ENCODE measurements around the gene XRCC5.
A peak's percentile ranks its signal among the peaks of the same experiment; 100 is the strongest.

Gene XRCC5

GRCh38 chr2:216081487-216082116, 27.5 kb upstream of the XRCC5 start, which contains the start of the genes PECR and TMEM169:
TSS of gene PECR (minus strand) at chr2:216081809. CDS start at chr2:216081741, 68 bp downstream.
TSS of gene TMEM169 (plus strand) at chr2:216081919. CDS start at chr2:216095964, 14,045 bp downstream.
- Histone ChIP-seq H3K27me3 (ENCODE audit: low read length) (no peaks in the 10 kb centered on the region), H3F3A (ENCODE audit: insufficient read depth) (no peaks in the 10 kb centered on the region), H3K4me2 (ENCODE audit: low read depth, low read length, poor library complexity, severe bottlenecking) (peak within 1 kb of the TSS; percentile 69), H3K9me3 (ENCODE audit: insufficient read depth, low read length) (no peaks in the 10 kb centered on the region), H3K27ac (ENCODE audit: low read depth, low read length) (no peak within 1 kb of the TSS), H2AFZ (ENCODE audit: low read depth, low read length, severe bottlenecking) (peak within 1 kb of the TSS; percentile 97), H3K9ac (ENCODE audit: low read length) (peak within 1 kb of the TSS; percentile 64), H3K4me3 (ENCODE audit: insufficient read depth, low read length, poor library complexity, severe bottlenecking) (peak within 1 kb of the TSS; percentile 67), H4K20me1 (ENCODE audit: low read depth, low read length) (no peaks in the 10 kb centered on the region), H3K79me2 (ENCODE audit: insufficient read depth, low read length) (no peaks in the 10 kb centered on the region), H3K9me2 (replicated peaks; ENCODE audit: insufficient read depth, low read length) (no peaks in the 10 kb centered on the region), H3K36me3 (ENCODE audit: low read length) (no peaks in the 10 kb centered on the region)
- TF ChIP-seq EZH2phosphoT487 (conservative IDR thresholded peaks at IDR 0.05; ENCODE audit: low read length): no peak
- no peak for TF ChIP-seq CTCF (IDR thresholded peaks at IDR 0.05; ENCODE audit: insufficient read depth, low read length, poor library complexity, severe bottlenecking)

- no peaks in the 10 kb centered on the region for H3K79me2 ChIP-seq (ENCODE audit: insufficient read depth, low read length)
- H4K20me1 ChIP-seq (ENCODE audit: low read depth, low read length): no peaks in the 10 kb centered on the region
- H3K9me3 ChIP-seq (ENCODE audit: insufficient read depth, low read length): no peaks in the 10 kb centered on the region
- no peaks in the 10 kb centered on the region for H3K36me3 ChIP-seq (ENCODE audit: low read length)
- no peaks in the 10 kb centered on the region for H3K9me2 ChIP-seq (replicated peaks; ENCODE audit: insufficient read depth, low read length)
- no peak overlapping the region for H3K27ac ChIP-seq (ENCODE audit: low read depth, low read length)
- no peaks in the 10 kb centered on the region for H3F3A ChIP-seq (ENCODE audit: insufficient read depth)
- peak overlapping the region; percentile 69 for H3K4me2 ChIP-seq (ENCODE audit: low read depth, low read length, poor library complexity, severe bottlenecking)
- H3K4me3 ChIP-seq (ENCODE audit: insufficient read depth, low read length, poor library complexity, severe bottlenecking): peak overlapping the region; percentile 67
- peak overlapping the region; percentile 97 for H2AFZ ChIP-seq (ENCODE audit: low read depth, low read length, severe bottlenecking)
- H3K9ac ChIP-seq (ENCODE audit: low read length): peak overlapping the region; percentile 64
- TF ChIP-seq CTCF (IDR thresholded peaks at IDR 0.05; ENCODE audit: insufficient read depth, low read length, poor library complexity, severe bottlenecking) (no peak), EZH2phosphoT487 (conservative IDR thresholded peaks at IDR 0.05; ENCODE audit: low read length) (0 out of 2 replicates have a peak, but pooled peaks have one; percentile 74)
- no peaks in the 10 kb centered on the region for H3K27me3 ChIP-seq (ENCODE audit: low read length)
Measured at GRCh38 chr2:216082117-216082711, 26.9 kb upstream of the XRCC5 start.

GRCh38 chr2:216082805-216083204, 26.3 kb upstream of the XRCC5 start:
- H3K4me3 ChIP-seq (ENCODE audit: insufficient read depth, low read length, poor library complexity, severe bottlenecking): no peak overlapping the region
- no peak overlapping the region for H3K9ac ChIP-seq (ENCODE audit: low read length)
- H3F3A ChIP-seq (ENCODE audit: insufficient read depth): no peaks in the 10 kb centered on the region
- H3K27me3 ChIP-seq (ENCODE audit: low read length): no peaks in the 10 kb centered on the region
- H3K79me2 ChIP-seq (ENCODE audit: insufficient read depth, low read length): no peaks in the 10 kb centered on the region
- no peaks in the 10 kb centered on the region for H3K36me3 ChIP-seq (ENCODE audit: low read length)
- TF ChIP-seq EZH2phosphoT487 (conservative IDR thresholded peaks at IDR 0.05; ENCODE audit: low read length) (no peak), CTCF (IDR thresholded peaks at IDR 0.05; ENCODE audit: insufficient read depth, low read length, poor library complexity, severe bottlenecking) (no peak)
- H3K4me2 ChIP-seq (ENCODE audit: low read depth, low read length, poor library complexity, severe bottlenecking): no peak overlapping the region
- no peaks in the 10 kb centered on the region for H3K9me2 ChIP-seq (replicated peaks; ENCODE audit: insufficient read depth, low read length)
- H2AFZ ChIP-seq (ENCODE audit: low read depth, low read length, severe bottlenecking): no peak overlapping the region
- H3K27ac ChIP-seq (ENCODE audit: low read depth, low read length): no peak overlapping the region
- no peaks in the 10 kb centered on the region for H3K9me3 ChIP-seq (ENCODE audit: insufficient read depth, low read length)
- no peaks in the 10 kb centered on the region for H4K20me1 ChIP-seq (ENCODE audit: low read depth, low read length)

All from SU-DHL-6 (cell line).